ENCODE measurements around the gene NPIPB2.
"Not testable (repeated sequence)": the region's sequence is repeated elsewhere in the genome, so short reads cannot be mapped to it uniquely, and the experiment has no call there.

The NPIPB2 gene

GRCh38 chr16:11946433-11946832, 4.6 kb upstream of the NPIPB2 start:
- DNase-seq (ENCODE audit: extremely low read depth, low read depth): no peak
- H3K4me3 ChIP-seq (replicated peaks; ENCODE audit: low read depth, low read length): no peak overlapping the region
- TF ChIP-seq CTCF (IDR thresholded peaks at IDR 0.05; ENCODE audit: low read depth, low read length, missing control alignments): no peak

- not testable (repeated sequence) for H3K4me3 ChIP-seq (replicated peaks; ENCODE audit: low read depth, low read length); DNase-seq (ENCODE audit: extremely low read depth, low read depth)
Measured at GRCh38 chr16:11927350-11927749, 14.5 kb downstream of the NPIPB2 start.

GRCh38 chr16:11924046-11924445, 17.8 kb downstream of the NPIPB2 start:
- not testable (repeated sequence) for H3K4me3 ChIP-seq (replicated peaks; ENCODE audit: low read depth, low read length); DNase-seq (ENCODE audit: extremely low read depth, low read depth)

- no peak for DNase-seq (ENCODE audit: extremely low read depth, low read depth)
- H3K4me3 ChIP-seq (replicated peaks; ENCODE audit: low read depth, low read length): peak overlapping the region; percentile 57
- no peak for TF ChIP-seq CTCF (IDR thresholded peaks at IDR 0.05; ENCODE audit: low read depth, low read length, missing control alignments)
Measured at GRCh38 chr16:11916524-11917285, 25.1 kb downstream of the NPIPB2 start.

- no peak for TF ChIP-seq CTCF (IDR thresholded peaks at IDR 0.05; ENCODE audit: low read depth, low read length, missing control alignments)
- DNase-seq (ENCODE audit: extremely low read depth, low read depth): peak; percentile 88
- H3K4me3 ChIP-seq (replicated peaks; ENCODE audit: low read depth, low read length): peak within 1 kb of the TSS; percentile 57
Measured at GRCh38 chr16:11915644-11916523, 26.0 kb downstream of the NPIPB2 start, which contains the start of gene GSPT1. GSPT1 (minus strand) TSS chr16:11915956; CDS start chr16:11915720, 236 bp downstream.

- no peak for TF ChIP-seq CTCF (IDR thresholded peaks at IDR 0.05; ENCODE audit: low read depth, low read length, missing control alignments)
- no peak for DNase-seq (ENCODE audit: extremely low read depth, low read depth)
Measured at GRCh38 chr16:11915114-11915643, 26.7 kb downstream of the NPIPB2 start.

GRCh38 chr16:11914210-11915113, 27.4 kb downstream of the NPIPB2 start:
- H3K4me3 ChIP-seq (replicated peaks; ENCODE audit: low read depth, low read length): peak overlapping the region; percentile 57
- DNase-seq (ENCODE audit: extremely low read depth, low read depth): no peak
- TF ChIP-seq CTCF (IDR thresholded peaks at IDR 0.05; ENCODE audit: low read depth, low read length, missing control alignments): no peak

More at GRCh38 chr16:11915114-11915643, 26.7 kb downstream of the NPIPB2 start:
- H3K4me3 ChIP-seq (replicated peaks; ENCODE audit: low read depth, low read length): peak overlapping the region; percentile 57
